Measurements from ENCODE around the gene GYG2.
"Not testable (repeated sequence)": the region's sequence is repeated elsewhere in the genome, so short reads cannot be mapped to it uniquely, and the experiment has no call there.

The GYG2 gene

DNA sequence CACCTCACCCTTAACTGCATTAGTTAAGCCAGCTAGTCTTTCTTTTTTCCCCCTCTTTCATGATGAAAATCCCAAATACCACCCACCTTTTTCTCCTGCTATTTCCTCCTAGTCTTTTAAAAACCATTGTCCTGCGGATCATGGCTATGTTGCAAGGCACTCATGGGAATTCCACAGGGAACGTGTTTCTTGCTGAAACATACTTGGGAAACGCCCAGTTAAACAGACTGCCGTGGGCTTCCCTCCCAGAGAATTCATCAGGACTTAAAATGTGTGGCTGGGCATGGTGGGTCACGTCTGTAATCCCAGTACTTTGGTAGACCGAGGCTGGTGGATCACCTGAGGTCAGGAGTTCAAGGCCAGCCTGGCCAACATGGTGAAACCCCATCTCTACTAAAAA, 44.7 kb upstream of the GYG2 start:
- Histone ChIP-seq H3K27me3 (no peaks in the 10 kb centered on the region), H3K4me3 (ENCODE audit: low read depth, low read length) (no peak overlapping the region), H3K4me1 (no peaks in the 10 kb centered on the region), H3K9me3 (no peaks in the 10 kb centered on the region), H3K36me3 (no peaks in the 10 kb centered on the region)
- TF ChIP-seq, protein P1, sequence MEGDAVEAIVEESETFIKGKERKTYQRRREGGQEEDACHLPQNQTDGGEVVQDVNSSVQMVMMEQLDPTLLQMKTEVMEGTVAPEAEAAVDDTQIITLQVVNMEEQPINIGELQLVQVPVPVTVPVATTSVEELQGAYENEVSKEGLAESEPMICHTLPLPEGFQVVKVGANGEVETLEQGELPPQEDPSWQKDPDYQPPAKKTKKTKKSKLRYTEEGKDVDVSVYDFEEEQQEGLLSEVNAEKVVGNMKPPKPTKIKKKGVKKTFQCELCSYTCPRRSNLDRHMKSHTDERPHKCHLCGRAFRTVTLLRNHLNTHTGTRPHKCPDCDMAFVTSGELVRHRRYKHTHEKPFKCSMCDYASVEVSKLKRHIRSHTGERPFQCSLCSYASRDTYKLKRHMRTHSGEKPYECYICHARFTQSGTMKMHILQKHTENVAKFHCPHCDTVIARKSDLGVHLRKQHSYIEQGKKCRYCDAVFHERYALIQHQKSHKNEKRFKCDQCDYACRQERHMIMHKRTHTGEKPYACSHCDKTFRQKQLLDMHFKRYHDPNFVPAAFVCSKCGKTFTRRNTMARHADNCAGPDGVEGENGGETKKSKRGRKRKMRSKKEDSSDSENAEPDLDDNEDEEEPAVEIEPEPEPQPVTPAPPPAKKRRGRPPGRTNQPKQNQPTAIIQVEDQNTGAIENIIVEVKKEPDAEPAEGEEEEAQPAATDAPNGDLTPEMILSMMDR (IDR thresholded peaks at IDR 0.05; ENCODE audit: low read depth, low read length): no peak
- no peak for DNase-seq

DNA sequence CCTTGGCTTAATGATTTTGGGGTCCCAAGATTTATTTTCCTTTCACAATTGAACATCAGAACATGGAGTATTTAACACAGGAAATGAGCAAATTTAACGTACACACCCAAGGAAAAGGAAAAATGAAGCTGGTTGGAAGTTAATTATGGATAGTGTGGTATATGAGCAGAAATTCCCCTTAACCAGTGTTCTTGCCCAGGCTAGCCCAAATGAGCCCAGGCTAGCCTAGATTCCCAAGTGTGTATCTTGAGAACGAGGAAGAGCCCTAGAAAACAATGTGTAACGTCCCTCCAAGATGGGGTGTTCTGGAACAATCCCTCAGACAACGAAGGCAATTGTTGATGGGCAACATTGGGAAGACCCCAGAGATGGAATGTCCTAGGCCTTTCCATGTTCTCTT, 43.2 kb upstream of the GYG2 start:
- Histone ChIP-seq H3K4me3 (ENCODE audit: low read depth, low read length) (no peak overlapping the region), H3K4me1 (no peaks in the 10 kb centered on the region), H3K27me3 (no peaks in the 10 kb centered on the region), H3K9me3 (no peaks in the 10 kb centered on the region), H3K36me3 (no peaks in the 10 kb centered on the region)
- TF ChIP-seq, protein P1 (IDR thresholded peaks at IDR 0.05; ENCODE audit: low read depth, low read length): no peak
- no peak for DNase-seq

DNA sequence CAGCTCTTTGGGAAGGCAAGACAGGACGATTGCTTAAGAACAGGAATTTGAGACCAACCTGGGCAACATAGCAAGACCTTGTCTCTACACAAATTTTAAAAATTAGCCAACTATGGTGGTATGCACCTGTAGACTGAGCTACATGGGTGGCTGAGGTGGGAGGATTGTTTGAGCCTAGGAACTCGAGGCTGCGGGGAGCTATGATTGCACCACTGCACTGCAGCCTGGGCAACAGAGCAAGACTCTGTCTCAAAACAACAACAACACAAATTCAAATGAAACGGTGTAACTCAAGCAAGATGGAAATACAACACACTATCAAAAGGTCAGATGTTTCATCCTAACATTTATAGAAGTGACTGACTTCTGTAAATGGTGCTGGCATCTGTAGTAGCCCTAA, 39.8 kb upstream of the GYG2 start:
- no peaks in the 10 kb centered on the region for H3K36me3 ChIP-seq
- no peak for DNase-seq
- H3K4me1 ChIP-seq: no peaks in the 10 kb centered on the region
- no peaks in the 10 kb centered on the region for H3K27me3 ChIP-seq
- TF ChIP-seq, protein P1 (IDR thresholded peaks at IDR 0.05; ENCODE audit: low read depth, low read length): no peak
- H3K4me3 ChIP-seq (ENCODE audit: low read depth, low read length): no peak overlapping the region
- no peaks in the 10 kb centered on the region for H3K9me3 ChIP-seq

DNA sequence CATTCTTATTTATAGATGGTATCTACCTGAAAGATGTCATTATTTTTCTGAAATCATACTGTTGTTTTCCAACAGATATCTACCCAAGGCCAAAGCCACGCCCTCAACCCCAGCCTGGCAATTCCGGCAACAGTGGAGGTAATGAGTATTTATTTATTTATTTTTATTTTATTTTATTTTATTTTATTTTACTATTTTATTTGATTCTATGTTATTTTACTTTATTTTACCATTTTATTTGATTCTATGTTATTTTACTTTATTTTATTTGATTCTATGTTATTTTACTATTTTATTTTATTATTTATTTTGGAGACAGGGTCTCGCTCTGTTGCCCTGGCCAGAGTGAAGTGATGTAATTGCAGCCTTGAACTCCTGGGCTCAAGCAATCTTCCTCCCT, 39.2 kb upstream of the GYG2 start:
- no peaks in the 10 kb centered on the region for H3K27me3 ChIP-seq
- H3K9me3 ChIP-seq: no peaks in the 10 kb centered on the region
- TF ChIP-seq, protein P1 (IDR thresholded peaks at IDR 0.05; ENCODE audit: low read depth, low read length): no peak
- H3K4me1 ChIP-seq: no peaks in the 10 kb centered on the region
- DNase-seq: no peak
- H3K36me3 ChIP-seq: no peaks in the 10 kb centered on the region
- H3K4me3 ChIP-seq (ENCODE audit: low read depth, low read length): no peak overlapping the region

- no peak for DNase-seq
- Histone ChIP-seq H3K4me3 (ENCODE audit: low read depth, low read length) (no peak overlapping the region), H3K36me3 (no peaks in the 10 kb centered on the region), H3K4me1 (no peaks in the 10 kb centered on the region), H3K9me3 (no peaks in the 10 kb centered on the region), H3K27me3 (no peaks in the 10 kb centered on the region)
- TF ChIP-seq, protein P1 (IDR thresholded peaks at IDR 0.05; ENCODE audit: low read depth, low read length): no peak
Measured at GRCh38 chrX:2793752-2794151, 35.0 kb upstream of the GYG2 start.

- Histone ChIP-seq H3K4me3 (ENCODE audit: low read depth, low read length) (no peak overlapping the region), H3K9me3 (no peaks in the 10 kb centered on the region), H3K27me3 (no peaks in the 10 kb centered on the region), H3K4me1 (no peaks in the 10 kb centered on the region), H3K36me3 (no peaks in the 10 kb centered on the region)
- TF ChIP-seq, protein P1 (IDR thresholded peaks at IDR 0.05; ENCODE audit: low read depth, low read length): no peak
- DNase-seq: no peak
Measured at GRCh38 chrX:2794336-2794735, 34.4 kb upstream of the GYG2 start.

GRCh38 chrX:2796808-2797207, 31.9 kb upstream of the GYG2 start:
- not testable (repeated sequence) for H3K4me3 ChIP-seq (ENCODE audit: low read depth, low read length); H3K27me3 ChIP-seq; H3K4me1 ChIP-seq; H3K9me3 ChIP-seq; DNase-seq; H3K36me3 ChIP-seq

Measured in BE2C (cell line).